HL-60 (cell line): ENCODE results near the gene UBE2E2.

Experiments used
- POLR2AphosphoS5 ChIP-seq: IDR thresholded peaks from 2 replicates; pipeline ENCODE4 v1.6.1; 2012; ENCODE audit warnings: low read depth
- TF ChIP-seq, protein P1 (sequence below): IDR thresholded peaks from one replicate; pipeline ENCODE4 v1.5.1; 2011; ENCODE audit warnings: low read length, control low read depth, inconsistent platforms; ENCODE audit not compliant: insufficient read depth

- no peak for TF ChIP-seq POLR2AphosphoS5
- TF ChIP-seq, protein P1, sequence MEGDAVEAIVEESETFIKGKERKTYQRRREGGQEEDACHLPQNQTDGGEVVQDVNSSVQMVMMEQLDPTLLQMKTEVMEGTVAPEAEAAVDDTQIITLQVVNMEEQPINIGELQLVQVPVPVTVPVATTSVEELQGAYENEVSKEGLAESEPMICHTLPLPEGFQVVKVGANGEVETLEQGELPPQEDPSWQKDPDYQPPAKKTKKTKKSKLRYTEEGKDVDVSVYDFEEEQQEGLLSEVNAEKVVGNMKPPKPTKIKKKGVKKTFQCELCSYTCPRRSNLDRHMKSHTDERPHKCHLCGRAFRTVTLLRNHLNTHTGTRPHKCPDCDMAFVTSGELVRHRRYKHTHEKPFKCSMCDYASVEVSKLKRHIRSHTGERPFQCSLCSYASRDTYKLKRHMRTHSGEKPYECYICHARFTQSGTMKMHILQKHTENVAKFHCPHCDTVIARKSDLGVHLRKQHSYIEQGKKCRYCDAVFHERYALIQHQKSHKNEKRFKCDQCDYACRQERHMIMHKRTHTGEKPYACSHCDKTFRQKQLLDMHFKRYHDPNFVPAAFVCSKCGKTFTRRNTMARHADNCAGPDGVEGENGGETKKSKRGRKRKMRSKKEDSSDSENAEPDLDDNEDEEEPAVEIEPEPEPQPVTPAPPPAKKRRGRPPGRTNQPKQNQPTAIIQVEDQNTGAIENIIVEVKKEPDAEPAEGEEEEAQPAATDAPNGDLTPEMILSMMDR = no peak
These were observed 187.3 kb downstream of the UBE2E2 start for GRCh38 chr3:23390446-23390845.
